Endodermal cell (in vitro differentiated cells): ENCODE measurements around the gene TBL2. TPM values are rescaled to one million over a fixed set of nuclear protein-coding genes. Genes with fewer than 3 reads are reported as not detected.
A peak's percentile ranks its signal among the peaks of the same experiment; 100 is the strongest.

Source experiments
- DNase-seq: peaks from one replicate; pipeline ENCODE4 v3.0.0-alpha.2; 2017
- H3K27ac ChIP-seq: 2 replicates; pipeline ENCODE4 v1.5.1; 2013; ENCODE audit warnings: mild to moderate bottlenecking, low read depth, low read length, moderate library complexity
- H3K27me3 ChIP-seq: 2 replicates; pipeline ENCODE4 v1.6.1; 2013; ENCODE audit warnings: mild to moderate bottlenecking, low read length, moderate library complexity; ENCODE audit not compliant: insufficient read depth, control insufficient read depth, poor library complexity, severe bottlenecking
- H3K36me3 ChIP-seq: 2 replicates; pipeline ENCODE4 v1.7.0; 2013; ENCODE audit warnings: mild to moderate bottlenecking, low read length, moderate library complexity; ENCODE audit not compliant: control insufficient read depth, insufficient read depth
- H3K4me1 ChIP-seq: one replicate; pipeline ENCODE4 v1.7.0; 2013; ENCODE audit warnings: low read length; ENCODE audit not compliant: control insufficient read depth, insufficient read depth
- H3K4me3 ChIP-seq: 2 replicates; pipeline ENCODE4 v1.5.1; 2013; ENCODE audit warnings: mild to moderate bottlenecking, low read length, moderate library complexity
- H3K9ac ChIP-seq: 2 replicates; pipeline ENCODE4 v1.6.1; 2013; ENCODE audit warnings: mild to moderate bottlenecking, low read length, moderate library complexity; ENCODE audit not compliant: poor library complexity, severe bottlenecking; ENCODE audit errors: extremely low read depth
- H3K9me3 ChIP-seq: 2 replicates; pipeline ENCODE4 v1.6.1; 2013; ENCODE audit warnings: mild to moderate bottlenecking, low read length, moderate library complexity; ENCODE audit not compliant: control insufficient read depth
- H3K27ac Mint-ChIP-seq: 2 replicates; pipeline ENCODE4 v1.8.0; 2020; ENCODE audit warnings: mixed read lengths
- H3K27me3 Mint-ChIP-seq: 2 replicates; pipeline ENCODE4 v1.8.0; 2021; ENCODE audit warnings: mild to moderate bottlenecking, mixed read lengths; ENCODE audit not compliant: insufficient read depth
- H3K36me3 Mint-ChIP-seq: 2 replicates; pipeline ENCODE4 v1.8.0; 2020; ENCODE audit warnings: low read depth, mixed read lengths
- H3K4me1 Mint-ChIP-seq: 2 replicates; pipeline ENCODE4 v1.8.0; 2020; ENCODE audit warnings: mixed read lengths
- H3K4me3 Mint-ChIP-seq: 2 replicates; pipeline ENCODE4 v1.8.0; 2020; ENCODE audit warnings: mild to moderate bottlenecking, moderate library complexity, mixed read lengths
- H3K9me3 Mint-ChIP-seq: 2 replicates; pipeline ENCODE4 v1.8.0; 2020; ENCODE audit warnings: mild to moderate bottlenecking, mixed read lengths
- WGBS, 2 experiments: methylation state at CpG; one replicate each; pipeline versions ENCODE4 v1.1.5 to v1.1.7; 2013; ENCODE audit warnings: missing lambda C conversion rate in 2 of 2, mixed read lengths in 1 of 2; ENCODE audit not compliant: insufficient coverage in 1 of 2, insufficient read length in 1 of 2; 5-methylcytosine and 5-hydroxymethylcytosine counted together
- total RNA-seq, 2 donors: library from RNA; stranded (reverse); fragmentation: NEBNext Ultra II Directional in 1 of 2; extraction: Animal tissue kit (Norgen Biotek cat#: 25700) in 1 of 2; gene quantifications; 2 replicates in 1 of 2; 3 replicates in 1 of 2; pipeline ENCODE4 v1.2.1, GENCODE V29; 2021
- TF ChIP-seq, protein P1 (sequence below): fragments of 200-600 bp; sonication (generic); conservative IDR thresholded peaks from 2 replicates; pipeline ENCODE4 v1.5.0; 2021; ENCODE audit warnings: antibody characterized with exemption, mild to moderate bottlenecking

Gene TBL2
- total RNA-seq, 2 donors from 2014 or later: 55.7 to 59.7 TPM

DNA sequence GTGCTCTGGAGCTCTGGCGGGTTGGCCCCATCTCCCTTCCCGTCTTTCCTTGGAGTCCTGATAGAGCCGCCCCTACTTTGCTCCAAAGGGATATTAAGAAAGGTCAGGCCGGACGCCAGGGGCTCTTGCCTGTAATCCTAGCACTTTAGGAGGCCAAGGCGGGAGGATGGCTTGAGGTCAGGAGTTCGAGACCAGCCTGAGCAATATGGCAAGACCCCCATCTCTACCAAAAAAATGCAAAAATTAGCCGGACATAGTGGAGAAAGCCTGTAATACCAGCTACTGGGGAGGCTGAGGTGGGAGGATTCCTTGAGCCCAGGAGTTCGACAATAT lies 46.3 kb upstream of the TBL2 start:
- H3K9ac ChIP-seq: no peak overlapping the region
- no peaks in the 10 kb centered on the region for H3K4me1 Mint-ChIP-seq
- DNase-seq: no peak
- peak overlapping the region; percentile 67 for H3K4me3 Mint-ChIP-seq
- H3K9me3 Mint-ChIP-seq: no peaks in the 10 kb centered on the region
- H3K27me3 ChIP-seq: peaks cover 45% of the 10 kb centered on the region
- no peaks in the 10 kb centered on the region for H3K9me3 ChIP-seq
- 49 to 54% methylated on average over 6 to 9 of the region's 9 CpGs for WGBS, 2 experiments
- H3K27me3 Mint-ChIP-seq: peaks cover 63% of the 10 kb centered on the region
- no peak overlapping the region for H3K27ac Mint-ChIP-seq
- TF ChIP-seq, protein P1, sequence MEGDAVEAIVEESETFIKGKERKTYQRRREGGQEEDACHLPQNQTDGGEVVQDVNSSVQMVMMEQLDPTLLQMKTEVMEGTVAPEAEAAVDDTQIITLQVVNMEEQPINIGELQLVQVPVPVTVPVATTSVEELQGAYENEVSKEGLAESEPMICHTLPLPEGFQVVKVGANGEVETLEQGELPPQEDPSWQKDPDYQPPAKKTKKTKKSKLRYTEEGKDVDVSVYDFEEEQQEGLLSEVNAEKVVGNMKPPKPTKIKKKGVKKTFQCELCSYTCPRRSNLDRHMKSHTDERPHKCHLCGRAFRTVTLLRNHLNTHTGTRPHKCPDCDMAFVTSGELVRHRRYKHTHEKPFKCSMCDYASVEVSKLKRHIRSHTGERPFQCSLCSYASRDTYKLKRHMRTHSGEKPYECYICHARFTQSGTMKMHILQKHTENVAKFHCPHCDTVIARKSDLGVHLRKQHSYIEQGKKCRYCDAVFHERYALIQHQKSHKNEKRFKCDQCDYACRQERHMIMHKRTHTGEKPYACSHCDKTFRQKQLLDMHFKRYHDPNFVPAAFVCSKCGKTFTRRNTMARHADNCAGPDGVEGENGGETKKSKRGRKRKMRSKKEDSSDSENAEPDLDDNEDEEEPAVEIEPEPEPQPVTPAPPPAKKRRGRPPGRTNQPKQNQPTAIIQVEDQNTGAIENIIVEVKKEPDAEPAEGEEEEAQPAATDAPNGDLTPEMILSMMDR: no peak
- H3K36me3 ChIP-seq: no peaks in the 10 kb centered on the region
- H3K4me3 ChIP-seq: no peak overlapping the region
- H3K27ac ChIP-seq: no peak overlapping the region
- peaks cover 1% of the 10 kb centered on the region for H3K36me3 Mint-ChIP-seq
- H3K4me1 ChIP-seq: peaks cover 4% of the 10 kb centered on the region

DNA sequence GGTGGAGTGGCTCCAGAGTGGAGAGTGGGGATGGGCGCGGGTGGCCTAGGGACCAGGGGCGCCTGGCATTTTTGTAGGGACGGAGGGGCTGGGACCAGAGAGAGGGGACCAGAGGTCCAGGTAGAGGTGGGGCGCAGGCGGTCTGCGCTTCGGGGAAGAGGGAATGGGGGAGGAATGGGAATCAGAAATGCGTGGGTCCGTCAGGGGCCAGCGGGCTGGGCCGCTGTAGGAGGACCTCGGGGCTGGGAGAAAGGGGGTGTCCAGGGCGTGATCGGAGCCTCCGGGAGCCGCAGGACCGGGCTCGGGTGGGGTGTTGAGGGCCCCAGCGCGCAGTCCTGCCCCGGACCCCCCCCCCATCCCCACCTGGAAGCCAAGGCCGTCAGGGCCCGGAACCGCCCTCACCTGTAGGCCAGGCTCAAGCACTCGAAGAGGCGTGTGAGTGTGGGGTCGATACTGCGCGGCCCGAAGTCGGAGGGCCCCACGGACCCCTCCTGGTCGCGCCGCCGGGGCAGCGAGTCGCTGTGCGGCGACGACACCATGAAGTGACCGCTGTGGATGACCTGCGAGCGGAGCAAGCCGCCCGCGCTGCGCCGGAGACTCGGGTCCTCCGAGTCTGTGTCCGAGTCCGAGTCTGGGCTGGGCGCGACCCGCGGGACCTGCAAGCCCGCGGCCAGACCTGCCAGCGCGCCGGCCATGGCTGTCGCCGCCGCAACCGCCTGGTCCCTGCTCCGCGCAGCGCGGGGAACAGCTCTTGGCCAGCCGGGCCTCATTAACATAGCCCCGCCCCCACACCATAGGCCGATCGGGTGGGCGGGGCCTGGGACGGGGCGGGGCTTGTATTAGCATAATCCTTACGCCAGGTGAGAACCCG lies 45.7 kb upstream of the TBL2 start, which contains the start of gene MLXIPL:
TSS of gene MLXIPL (minus strand) at position 725 of the 871 bp plus-strand sequence. CDS start at position 695, 30 bp downstream.
- H3K4me1 ChIP-seq: peaks cover 4% of the 10 kb centered on the region
- H3K9ac ChIP-seq: no peak within 1 kb of the TSS
- TF ChIP-seq, protein P1: no peak
- no peaks in the 10 kb centered on the region for H3K36me3 ChIP-seq
- peak; percentile 98 for DNase-seq
- whole genome bisulfite sequencing, 2 experiments: 1% methylated on average over 26 to 72 of the region's 80 CpGs
- no peaks in the 10 kb centered on the region for H3K9me3 ChIP-seq
- peak within 1 kb of the TSS; percentile 52 for H3K27ac Mint-ChIP-seq
- peaks cover 1% of the 10 kb centered on the region for H3K36me3 Mint-ChIP-seq
- H3K4me1 Mint-ChIP-seq: no peaks in the 10 kb centered on the region
- peaks cover 60% of the 10 kb centered on the region for H3K27me3 Mint-ChIP-seq
- H3K27ac ChIP-seq: no peak within 1 kb of the TSS
- H3K4me3 Mint-ChIP-seq: peak within 1 kb of the TSS; percentile 67
- H3K4me3 ChIP-seq: peak within 1 kb of the TSS; percentile 75
- H3K9me3 Mint-ChIP-seq: no peaks in the 10 kb centered on the region
- peaks cover 45% of the 10 kb centered on the region for H3K27me3 ChIP-seq

DNA sequence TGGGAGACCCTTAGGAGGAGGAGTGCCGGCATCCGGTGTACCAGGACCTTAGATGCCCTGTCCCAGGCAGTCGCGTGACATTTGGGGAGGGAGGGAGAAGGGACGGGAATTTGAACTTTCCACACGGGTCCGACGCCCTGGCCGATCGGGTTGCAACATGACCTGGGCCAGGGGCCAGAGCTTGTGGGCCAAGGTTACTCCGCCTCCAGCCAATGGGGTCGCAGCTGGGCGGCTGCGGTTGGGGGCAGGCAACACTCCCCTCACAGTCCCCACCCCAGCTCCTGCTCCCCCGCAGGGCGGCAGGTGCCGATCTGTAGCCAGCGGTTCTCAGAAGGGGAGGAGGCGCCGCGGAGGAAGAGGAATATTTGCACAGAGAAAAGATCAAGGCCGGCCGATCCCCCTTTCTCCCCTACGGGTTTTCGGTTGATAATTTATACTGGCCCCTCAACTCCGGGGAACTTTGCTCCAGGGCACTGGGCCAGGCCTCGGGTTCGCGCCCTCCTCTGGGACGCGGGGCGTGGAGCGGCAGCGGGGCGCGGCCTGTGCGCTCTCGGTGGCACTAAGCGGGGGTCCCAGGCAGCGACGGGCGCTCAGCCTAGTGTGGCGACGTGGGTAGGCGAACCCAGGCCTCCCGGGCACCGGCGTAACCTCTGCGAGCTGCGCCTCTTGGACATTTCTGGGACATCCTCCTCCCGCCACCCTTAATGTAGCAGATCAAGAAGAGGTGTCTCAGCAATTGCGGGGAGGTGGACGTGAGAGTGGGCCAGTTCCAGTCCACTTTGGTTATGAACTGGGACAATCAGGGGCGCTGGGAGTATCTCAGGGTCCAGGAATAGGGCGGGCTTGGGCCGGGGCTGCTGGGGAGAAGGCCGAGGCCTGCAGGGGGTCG lies 44.8 kb upstream of the TBL2 start:
- Histone ChIP-seq H3K9ac (no peak overlapping the region), H3K27me3 (peaks cover 42% of the 10 kb centered on the region)

More for the DNA sequence above, 44.8 kb upstream of the TBL2 start:
- H3K36me3 ChIP-seq: no peaks in the 10 kb centered on the region
- Mint-ChIP-seq H3K27ac (peak overlapping the region; percentile 52), H3K4me1 (peaks cover 4% of the 10 kb centered on the region), H3K9me3 (no peaks in the 10 kb centered on the region), H3K27me3 (peaks cover 51% of the 10 kb centered on the region), H3K4me3 (peak overlapping the region; percentile 67), H3K36me3 (peaks cover 1% of the 10 kb centered on the region)
- WGBS, 2 experiments: 3 to 4% methylated on average over 19 to 58 of the region's 58 CpGs
- peak overlapping the region; percentile 75 for H3K4me3 ChIP-seq
- no peaks in the 10 kb centered on the region for H3K9me3 ChIP-seq
- peak; percentile 92 for DNase-seq
- H3K4me1 ChIP-seq: peaks cover 8% of the 10 kb centered on the region
- TF ChIP-seq, protein P1: no peak
- no peak overlapping the region for H3K27ac ChIP-seq
